RWPE1 (cell line): ENCODE data around the gene MLLT11.

Experiments used
- CTCF ChIA-PET: fragments of 350-600 bp; sonication (Branson Sonifier 250); formaldehyde crosslinking; extraction: SDS; loops from one replicate; lab custom pipeline; 2021; lab: Yijun Ruan, JAX
- POLR2A ChIA-PET: fragments of 400-600 bp; formaldehyde crosslinking; extraction: SDS; loops from one replicate; lab custom pipeline; 2020; ENCODE audit warnings: antibody characterized with exemption; ENCODE audit not compliant: low non-redundant PET; lab: Yijun Ruan, JAX
- DNase-seq: peaks from one replicate; pipeline ENCODE4 v3.0.0; 2012; ENCODE audit warnings: low spot score
- H3K27ac ChIP-seq: fragments of 450-650 bp; 2 replicates; pipeline ENCODE4 v1.5.1; 2017
- TF ChIP-seq, protein P1 (sequence below): fragments of 450-650 bp; conservative IDR thresholded peaks from 2 replicates; pipeline ENCODE4 v1.5.1; 2017; ENCODE audit warnings: low read depth, mild to moderate bottlenecking

The MLLT11 gene

DNA sequence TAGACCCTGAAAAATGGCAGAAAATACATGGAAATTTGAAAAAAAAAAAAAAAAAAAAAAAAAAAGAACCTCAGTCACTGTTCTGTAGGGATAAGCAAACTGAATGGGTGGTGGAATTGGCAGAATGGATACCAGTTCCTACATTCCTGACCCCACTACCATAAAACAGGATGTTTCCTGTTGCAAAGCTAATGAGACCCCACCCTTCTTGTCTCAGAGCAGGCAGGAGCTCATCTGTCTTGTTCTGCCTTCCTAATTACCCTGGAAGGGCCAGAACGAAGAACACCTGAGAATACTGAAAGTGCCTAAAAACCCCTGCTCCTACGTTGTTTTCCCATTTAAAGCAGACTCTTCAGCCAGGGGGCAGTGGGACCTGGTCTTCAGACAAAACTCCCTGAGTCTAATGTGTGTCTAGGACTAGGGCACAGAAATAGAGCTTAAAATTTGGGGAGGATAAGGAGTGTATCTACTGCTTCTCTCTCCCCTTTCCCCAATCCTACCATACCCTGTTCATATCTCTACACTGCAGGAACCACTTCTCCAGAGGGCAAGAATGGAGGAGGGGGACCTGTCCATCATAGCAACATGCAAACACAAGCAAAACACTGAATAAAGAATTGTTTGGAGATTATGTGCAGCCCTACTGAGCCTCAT is 8.7 kb upstream of the MLLT11 start:
- TF ChIP-seq, protein P1, sequence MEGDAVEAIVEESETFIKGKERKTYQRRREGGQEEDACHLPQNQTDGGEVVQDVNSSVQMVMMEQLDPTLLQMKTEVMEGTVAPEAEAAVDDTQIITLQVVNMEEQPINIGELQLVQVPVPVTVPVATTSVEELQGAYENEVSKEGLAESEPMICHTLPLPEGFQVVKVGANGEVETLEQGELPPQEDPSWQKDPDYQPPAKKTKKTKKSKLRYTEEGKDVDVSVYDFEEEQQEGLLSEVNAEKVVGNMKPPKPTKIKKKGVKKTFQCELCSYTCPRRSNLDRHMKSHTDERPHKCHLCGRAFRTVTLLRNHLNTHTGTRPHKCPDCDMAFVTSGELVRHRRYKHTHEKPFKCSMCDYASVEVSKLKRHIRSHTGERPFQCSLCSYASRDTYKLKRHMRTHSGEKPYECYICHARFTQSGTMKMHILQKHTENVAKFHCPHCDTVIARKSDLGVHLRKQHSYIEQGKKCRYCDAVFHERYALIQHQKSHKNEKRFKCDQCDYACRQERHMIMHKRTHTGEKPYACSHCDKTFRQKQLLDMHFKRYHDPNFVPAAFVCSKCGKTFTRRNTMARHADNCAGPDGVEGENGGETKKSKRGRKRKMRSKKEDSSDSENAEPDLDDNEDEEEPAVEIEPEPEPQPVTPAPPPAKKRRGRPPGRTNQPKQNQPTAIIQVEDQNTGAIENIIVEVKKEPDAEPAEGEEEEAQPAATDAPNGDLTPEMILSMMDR = no peak
- ChIA-PET CTCF (no interaction called here), POLR2A (no interaction called here)
- H3K27ac ChIP-seq = no peak overlapping the region
- no peak for DNase-seq

DNA sequence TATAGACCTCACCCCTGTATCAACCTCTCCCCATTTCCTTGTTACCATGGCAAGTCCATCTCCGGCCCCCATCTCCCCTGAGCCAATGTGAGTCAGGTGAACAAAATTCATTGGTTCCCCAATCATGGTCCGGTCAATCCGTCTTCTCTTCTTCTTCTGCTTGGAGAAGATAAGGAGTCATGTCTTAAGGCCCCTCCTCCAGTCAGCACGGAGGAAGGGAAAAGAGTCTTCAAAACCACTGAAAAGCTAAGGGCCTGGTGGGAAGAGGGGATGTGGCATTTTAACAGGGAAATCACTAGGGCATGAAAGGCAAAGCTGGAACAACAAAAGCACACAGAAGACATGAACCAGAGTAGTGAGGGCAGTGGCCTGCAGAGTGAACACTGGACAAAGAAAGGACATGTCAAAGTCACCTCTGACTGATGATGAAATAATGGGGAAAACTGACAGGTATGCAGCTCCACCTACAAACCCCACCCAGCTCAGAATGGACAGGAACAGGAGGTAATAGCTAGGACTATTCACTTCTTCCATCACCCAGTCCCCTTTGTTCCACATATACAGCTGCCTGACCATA is 5.1 kb upstream of the MLLT11 start:
- no peak for DNase-seq
- ChIA-PET POLR2A (no interaction called here), CTCF (interaction anchor here (0.5 to 1.3 kb wide), 3 partner anchors 16 to 1270 kb away, joined by 3 to 11 read pairs (median 5); partner anchors contain the start of genes FLG and GABPB2)
- H3K27ac ChIP-seq = peak overlapping the region; percentile 56
- TF ChIP-seq, protein P1 = no peak

DNA sequence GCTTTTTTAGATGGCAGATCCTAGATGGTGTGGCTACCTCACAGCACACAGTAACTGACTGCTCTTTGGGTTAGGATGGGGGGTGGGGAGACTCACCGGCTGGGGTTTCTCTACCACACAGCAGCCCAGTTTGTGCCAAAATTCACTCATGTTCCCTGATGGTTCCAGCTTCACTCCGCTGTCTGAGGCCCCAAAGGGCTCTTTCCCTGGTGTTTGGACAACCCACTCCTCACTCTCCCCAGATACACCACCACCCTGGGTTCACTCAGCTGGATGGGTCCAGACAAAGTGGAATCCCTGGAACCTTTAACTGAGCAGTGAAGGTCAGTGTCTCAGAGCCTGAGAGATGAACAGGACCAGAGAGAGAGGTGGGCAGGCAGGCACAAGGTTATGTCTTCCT is 4.6 kb upstream of the MLLT11 start:
- TF ChIP-seq, protein P1 = no peak
- ChIA-PET POLR2A (no interaction called here), CTCF (interaction anchor here (1.0 kb wide), 1 partner anchor 31 kb away, joined by 5 read pairs; no protein-coding TSS in a partner anchor)
- H3K27ac ChIP-seq = peak overlapping the region; percentile 56
- DNase-seq = no peak

DNA sequence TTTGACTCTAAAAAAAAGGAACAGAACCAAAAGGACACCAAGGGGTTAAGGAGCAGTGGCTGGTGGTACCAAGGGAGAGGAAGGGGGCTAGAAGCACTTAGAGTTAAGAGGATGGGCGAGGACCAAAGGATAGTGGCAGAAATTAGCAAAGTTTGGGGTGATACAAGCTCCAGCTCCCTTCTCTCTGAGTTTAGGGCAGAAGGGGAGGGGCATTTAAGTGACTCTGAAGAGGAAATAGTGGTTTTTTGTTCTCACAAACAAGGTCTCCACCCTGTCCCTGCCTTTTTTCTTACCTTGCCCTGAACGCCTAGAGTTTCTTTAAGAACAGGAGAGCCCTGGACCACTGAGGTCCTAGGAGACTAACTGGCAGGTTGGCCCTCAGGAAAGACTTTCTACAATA is 4.0 kb upstream of the MLLT11 start:
- no peak for DNase-seq
- TF ChIP-seq, protein P1 = no peak
- POLR2A ChIA-PET = no interaction called here
- no peak overlapping the region for H3K27ac ChIP-seq
- CTCF ChIA-PET = interaction anchor here (1.0 kb wide), 1 partner anchor 32 kb away, joined by 5 read pairs; no protein-coding TSS in a partner anchor

DNA sequence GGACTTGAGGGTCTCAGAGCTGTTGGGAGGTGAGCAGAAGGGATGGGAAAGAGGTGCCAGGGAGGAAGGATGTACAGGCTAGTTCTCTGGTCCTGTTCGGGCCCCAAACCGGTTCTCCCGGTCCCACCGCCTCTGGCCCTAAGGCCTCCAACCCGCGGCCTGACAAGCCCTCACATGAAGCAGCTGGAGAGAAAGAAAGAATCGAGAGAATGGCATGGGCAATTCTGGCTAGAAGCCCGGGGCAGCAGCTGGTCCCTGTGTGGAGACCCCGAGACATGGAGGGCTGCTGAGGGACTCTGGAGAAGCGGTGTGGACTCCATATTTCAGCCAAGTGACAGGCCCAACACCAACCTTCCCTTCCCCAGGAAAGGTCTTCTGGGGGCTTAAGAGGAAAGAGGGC is 1.5 kb upstream of the MLLT11 start:
- POLR2A ChIA-PET = interaction anchor here (1.1 kb wide), 1 partner anchor 11 kb away, joined by 7 read pairs; the partner anchor contains the start of gene C1orf56
- TF ChIP-seq, protein P1 = no peak
- peak; percentile 88 for DNase-seq

DNA sequence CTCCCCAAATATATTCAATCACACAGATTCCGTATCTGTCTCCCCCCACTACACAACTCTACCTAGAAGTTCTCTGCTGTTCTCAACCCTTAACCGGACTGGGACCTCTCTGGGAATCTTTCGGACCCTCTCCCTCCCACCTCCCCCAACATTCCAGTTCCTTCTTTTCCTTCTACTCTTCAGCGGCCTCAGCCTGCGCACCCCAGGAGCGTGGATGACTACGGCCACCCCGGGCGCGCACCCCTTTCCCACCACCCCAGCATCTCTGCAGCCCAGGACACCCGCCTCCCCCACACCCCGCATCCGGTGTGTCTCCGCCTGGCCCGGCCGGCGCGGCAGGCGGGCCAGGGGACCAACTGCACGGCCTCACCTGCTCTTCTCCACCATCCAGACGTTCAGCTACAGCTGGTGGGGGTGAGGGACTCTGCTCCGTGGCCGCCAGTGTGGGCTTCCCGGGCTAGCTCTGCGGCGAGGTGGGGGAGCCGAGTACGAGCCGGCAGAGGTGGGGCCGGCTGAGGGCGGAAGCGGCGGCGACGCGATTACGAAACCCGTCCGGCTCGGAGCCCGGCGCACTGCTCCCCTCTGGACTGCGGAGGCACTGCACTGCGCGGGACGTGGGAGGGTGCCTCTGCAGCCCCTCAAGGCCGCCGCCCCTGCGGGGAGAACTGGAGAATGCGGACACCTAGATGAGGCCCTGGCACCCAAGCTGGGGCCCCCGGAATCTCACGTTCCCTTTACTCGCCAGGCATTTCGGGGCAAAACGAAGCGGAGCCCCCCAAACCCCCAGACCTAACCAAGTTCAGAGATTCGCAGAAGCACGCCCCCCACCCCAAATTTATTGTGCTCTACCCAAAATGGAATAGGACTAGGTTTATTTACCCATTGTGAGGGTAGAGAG is 839 bp upstream of the MLLT11 start, which contains the start of gene CDC42SE1:
Gene CDC42SE1, minus strand, starts transcription at position 514 of the 898 bp plus-strand sequence. CDS start 3,892 bp downstream, outside the sequence.
- POLR2A ChIA-PET = interaction anchor here (1.1 kb wide), 1 partner anchor 11 kb away, joined by 7 read pairs; the partner anchor contains the start of gene C1orf56
- CTCF ChIA-PET = interaction anchor here (0.6 to 1.9 kb wide), 9 partner anchors 11 to 363 kb away, joined by 3 to 8 read pairs (median 4); partner anchors contain the start of genes C1orf56 and GABPB2
- DNase-seq = peak; percentile 85
- H3K27ac ChIP-seq = peak within 1 kb of the TSS; percentile 88
- TF ChIP-seq, protein P1 = peak; percentile 88

More for the DNA sequence above, 1.5 kb upstream of the MLLT11 start:
- CTCF ChIA-PET = interaction anchor here (0.6 to 1.9 kb wide), 9 partner anchors 11 to 363 kb away, joined by 3 to 8 read pairs (median 3); partner anchors contain the start of genes C1orf56 and MINDY1
- H3K27ac ChIP-seq = peak overlapping the region; percentile 88
